Midbrain (tissue), 1 donor: ENCODE measurements around the gene ADRB2.

Experiments
- DNase-seq: peaks from one replicate; lab custom pipeline; 2025; lab: John Stamatoyannopoulos, UW

ADRB2 gene

DNA sequence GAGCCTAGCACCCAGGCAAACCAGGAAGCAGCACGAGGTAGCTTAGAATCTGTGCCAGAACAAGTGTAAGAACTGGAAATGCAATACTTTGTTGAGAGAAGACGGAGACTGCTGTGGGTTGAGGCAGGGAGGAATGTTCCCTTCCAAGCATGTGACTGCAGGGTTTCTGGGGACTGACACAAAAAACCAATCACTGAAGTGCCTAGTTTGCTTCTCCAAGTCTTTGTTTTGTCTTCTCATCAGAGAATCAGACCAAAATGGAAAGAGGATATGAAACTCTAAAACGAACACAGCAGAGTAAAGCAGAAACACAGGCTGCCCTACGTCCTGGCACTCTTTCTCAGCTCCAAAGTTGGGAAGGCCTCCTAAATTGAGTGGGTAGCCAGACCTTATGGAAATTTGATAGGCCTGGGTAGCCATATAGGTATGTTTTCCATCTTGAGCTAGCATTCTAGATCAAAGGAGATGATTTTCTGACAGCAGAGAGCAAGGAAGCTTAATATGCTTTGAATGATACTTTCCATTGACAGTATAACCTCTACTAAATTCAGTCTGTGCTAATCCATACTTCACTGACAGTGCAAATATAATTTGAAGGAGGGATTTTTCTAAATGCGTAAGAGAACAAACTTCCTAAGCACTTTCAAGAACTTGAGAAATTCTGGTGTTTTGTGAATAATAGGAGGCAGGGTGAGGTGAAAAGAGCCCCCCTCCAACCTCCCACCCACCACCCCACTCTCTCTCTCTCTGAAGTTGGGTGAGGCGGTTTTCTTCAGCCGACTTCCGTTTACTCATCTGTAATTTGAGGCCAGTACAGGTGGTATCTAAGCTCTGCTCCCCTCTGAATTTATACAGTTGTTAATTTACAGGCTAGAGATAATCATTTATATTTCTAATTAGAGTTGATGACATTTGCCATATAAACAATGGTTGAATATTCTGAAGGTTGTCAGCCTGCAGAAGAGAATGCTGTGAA, 5.5 kb downstream of the ADRB2 start:
- peak; percentile 62 for DNase-seq

GRCh38 chr5:148833122-148833521, 6.7 kb downstream of the ADRB2 start:
- no peak for DNase-seq

GRCh38 chr5:148833925-148834324, 7.5 kb downstream of the ADRB2 start:
- no peak for DNase-seq

DNA sequence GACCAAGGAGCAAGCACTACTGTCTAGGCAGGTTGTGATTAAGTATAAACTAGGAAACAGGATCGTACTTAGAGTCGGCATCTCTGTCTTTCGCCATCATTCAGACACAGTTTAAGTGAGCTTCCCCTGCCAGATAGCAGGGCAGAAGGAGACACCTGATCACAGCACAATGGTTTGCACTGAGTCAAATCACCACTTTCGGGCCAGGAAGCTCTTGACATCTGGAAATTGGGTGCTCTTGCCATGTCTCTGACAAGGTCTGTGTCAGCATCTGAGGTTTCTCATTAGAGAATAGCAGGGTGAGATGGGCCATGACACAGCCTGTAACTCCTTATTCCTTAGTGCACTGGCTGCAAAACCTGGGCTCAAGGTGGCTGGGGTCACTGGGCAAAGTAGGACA, 8.3 kb downstream of the ADRB2 start:
- DNase-seq, result no peak

DNA sequence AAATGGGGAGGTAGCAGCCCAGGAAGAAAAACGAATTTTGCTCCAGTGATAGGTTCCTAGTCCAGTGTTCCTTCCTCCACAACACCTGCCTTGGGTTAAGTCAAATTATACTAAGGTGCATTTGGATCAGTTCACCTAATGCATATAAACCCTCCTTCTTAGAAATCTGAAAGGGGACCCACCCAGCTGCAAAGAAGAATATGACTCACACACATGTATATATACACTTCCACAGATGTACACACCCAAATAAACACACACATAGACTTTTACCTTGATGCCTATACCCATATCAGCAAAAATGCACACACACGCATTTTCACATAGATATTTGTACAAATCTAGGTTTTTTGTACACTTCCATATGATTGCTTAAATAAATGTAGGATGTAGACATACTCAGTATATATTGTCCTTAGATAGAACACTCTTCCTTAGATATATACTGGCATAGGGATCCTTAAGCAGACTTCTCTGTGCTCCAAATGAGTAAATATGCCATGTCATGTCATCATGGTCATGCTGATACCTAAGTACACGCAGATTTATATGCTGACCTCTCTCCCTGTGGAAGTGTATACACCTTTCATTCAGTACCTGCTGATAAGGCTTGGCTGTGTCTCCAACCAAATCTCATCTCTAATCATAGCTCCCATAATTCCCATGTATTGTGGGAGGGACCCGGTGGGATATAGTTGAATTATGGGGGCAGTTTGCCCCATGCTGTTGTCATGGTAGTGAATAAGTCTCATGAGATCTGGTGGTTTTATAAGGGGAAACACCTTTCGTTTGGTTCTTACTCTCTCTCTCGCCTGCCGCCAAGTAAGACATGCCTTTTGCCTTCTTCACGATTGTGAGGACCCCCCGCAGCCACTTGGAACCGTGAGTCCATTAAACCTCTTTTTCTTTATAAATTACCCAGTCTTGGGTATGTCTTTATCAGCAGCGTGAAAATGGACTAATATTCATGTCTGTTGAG, 10.2 kb downstream of the ADRB2 start:
- DNase-seq, result no peak

DNA sequence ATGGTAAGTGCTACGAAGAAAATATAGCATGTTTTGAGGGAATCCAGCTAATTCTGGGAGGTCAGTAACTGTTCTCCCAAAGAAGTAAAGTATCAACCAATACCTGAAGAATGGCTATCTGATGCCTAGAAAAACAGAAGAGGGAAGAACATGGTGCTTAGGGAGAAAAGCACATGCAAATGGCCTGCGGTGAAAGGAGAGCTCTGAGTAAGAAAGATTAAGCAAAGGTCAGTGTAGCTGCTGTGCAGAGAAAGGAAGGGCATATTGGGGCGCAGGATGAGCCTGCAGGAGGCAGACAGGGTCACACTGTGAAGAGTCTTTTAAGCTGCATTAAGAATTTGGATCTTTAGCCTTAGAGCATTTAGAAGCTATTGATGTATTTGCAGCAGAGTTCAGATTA, 11.0 kb downstream of the ADRB2 start:
- DNase-seq, result no peak

DNA sequence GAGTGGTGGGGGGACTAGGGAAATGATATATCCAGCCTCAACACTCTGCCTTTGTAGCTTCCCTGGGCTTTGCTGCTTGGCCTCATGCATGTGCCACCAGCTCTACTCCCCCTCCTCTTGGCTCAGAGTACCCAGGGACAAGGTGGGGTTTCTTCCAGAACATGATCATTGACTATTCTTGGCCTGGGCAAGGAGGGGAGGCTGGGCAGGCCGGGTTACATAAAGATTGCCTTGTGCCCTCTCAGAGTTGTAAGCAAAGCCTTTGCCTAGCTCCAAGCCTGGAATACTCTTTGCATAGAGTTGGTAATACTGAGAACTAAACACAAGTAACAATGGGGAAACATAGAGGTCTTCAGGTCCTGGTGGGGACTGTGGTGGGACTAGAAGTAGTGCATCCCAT, 11.9 kb downstream of the ADRB2 start:
- no peak for DNase-seq

DNA sequence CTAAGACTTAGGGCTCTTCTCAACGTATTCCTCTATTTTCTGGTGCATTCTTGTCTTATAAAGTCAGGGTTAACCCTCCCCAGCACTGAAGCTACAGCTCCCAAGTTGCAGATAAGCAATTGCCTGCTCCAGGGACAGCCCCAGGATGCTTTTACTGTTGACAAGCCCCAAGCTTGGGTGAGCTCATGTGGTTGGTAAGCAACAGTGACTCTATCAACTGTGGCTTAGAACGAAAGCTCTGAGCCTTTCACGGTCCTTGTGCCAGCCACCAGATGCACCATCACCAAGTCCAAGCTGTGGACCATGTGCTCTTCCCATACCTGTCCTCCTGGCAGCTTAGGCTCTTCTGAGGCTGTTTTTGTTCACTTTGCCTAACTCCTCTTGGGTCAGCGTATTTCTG, 13.5 kb downstream of the ADRB2 start:
- no peak for DNase-seq

DNA sequence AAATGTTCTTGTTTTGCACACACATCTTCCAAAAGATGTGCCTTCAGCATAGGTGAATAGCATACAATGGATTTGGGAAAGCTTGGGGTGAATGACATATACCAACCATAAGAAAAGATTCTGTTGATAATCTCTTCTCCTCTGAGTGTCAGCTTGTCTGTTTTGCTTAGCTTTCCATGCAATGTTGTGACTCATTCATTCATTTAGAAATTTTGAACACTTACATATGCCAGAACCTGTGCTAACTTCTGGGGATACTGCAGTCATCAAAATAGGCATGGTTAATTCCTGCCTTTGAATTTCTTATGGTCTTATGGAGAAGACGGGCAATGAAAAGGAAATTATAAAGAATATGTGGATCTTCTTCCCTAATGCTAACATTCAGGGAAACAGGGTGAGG, 14.1 kb downstream of the ADRB2 start:
- no peak for DNase-seq

DNA sequence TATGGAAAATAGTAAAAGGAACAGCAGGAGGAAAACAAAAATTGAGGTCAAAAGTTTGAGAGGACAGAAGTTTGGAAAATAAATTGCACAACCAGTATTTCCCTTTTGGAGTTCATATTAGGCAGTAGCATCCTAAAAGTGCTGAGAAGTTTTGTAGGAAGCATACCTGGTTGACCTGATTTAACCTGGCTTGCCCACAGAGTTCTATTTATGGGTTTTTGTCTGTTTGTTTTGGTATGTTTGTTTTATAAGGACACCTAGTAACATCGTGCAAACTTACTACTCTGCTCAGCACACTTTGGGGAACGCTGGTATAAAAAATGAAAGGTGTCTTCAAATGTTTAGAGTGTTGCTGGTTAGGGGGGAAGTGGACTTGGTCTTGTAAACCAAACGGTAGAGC, 15.1 kb downstream of the ADRB2 start:
- no peak for DNase-seq

DNA sequence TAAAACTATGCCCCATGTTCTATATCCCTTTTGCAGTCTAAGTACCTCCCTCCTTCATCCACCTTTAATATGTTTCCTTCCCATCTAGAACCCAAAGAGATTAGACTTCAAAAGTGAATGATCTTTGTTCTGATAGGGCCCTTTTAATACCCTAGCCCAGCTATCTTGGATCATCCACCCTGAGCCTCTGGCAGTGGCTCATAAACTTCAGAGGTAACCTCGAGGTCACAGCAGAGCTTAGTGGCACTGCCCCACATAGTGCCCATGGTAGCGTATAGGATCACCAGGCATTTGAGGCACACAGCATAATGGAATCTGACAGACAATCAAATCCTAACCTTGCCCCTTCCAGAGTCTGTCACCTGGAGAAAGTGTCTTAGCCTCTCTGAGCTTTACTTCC, 15.8 kb downstream of the ADRB2 start:
- no peak for DNase-seq

- no peak for DNase-seq
These were observed 17.3 kb downstream of the ADRB2 start for GRCh38 chr5:148843510-148844318.

DNA sequence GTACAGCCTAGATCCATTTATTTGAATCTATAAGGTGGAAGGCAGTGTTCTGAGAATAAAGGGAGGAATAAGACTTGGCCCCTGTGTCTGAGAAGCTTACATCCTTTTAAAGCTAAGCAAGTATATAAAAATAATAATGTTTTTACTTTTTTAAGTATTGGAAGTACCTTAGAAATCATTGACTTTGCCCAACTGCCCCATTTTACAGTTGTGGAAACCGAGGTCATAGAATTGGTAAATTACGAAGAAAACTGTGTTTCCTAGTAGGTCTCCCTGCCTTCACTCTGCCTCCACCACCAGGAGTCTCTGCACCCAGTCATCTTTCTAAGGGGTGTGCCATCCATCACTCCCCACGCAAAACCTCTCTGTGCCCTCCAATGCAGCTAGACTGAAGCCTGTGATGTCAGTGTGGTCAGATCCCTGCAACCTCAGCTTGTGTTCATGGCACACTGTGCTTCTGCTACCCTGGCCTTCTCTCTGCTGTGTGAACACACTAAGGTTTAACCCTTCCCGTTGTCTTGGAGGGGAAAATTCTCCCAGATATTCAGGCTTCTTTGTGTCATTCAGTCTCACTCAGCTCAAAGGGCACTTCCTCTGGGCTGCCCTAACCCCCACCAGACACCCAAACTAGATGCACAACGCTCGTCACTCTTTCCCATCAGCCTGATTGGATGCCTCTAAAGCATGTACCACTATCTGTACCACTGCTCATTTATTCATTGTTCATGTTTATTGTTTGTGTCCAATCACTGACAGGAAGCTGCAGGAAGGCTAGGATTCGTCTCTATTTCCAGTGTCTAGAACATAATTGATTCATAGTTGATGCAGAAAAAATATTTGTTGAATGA, 18.2 kb downstream of the ADRB2 start:
- no peak for DNase-seq

- no peak for DNase-seq
These were observed 20.5 kb downstream of the ADRB2 start for GRCh38 chr5:148846930-148847329.

GRCh38 chr5:148847456-148847855, 21.0 kb downstream of the ADRB2 start:
- no peak for DNase-seq

DNA sequence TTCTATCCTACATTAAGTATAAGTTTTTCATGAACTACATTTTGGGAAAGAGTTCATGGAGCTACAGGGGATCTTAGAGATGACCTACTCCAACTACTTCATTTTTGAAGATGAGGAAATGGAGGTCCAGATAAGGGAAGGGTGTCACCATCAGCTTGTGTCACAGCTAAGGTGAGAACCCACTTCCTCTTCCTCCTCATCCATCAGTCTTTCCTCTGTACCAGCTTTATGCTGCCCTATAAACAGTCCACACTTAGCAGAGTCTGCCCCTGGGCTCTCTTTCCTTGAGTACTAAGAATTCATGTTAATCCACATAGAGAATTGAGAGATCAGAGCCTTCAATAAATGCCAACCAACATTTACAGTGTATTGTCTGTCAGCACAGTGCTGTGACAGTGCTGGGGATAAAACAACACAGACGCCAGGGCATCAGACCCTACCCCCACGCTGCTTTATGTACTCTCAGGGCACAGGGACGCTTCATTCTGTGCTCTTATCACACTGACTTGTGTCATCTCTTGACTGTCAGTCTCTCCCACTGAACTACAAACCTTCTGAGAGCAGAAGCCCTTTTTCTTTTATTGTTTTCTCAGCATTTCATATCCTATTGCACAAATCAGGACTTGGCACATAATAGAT, 22.1 kb downstream of the ADRB2 start:
- no peak for DNase-seq

DNA sequence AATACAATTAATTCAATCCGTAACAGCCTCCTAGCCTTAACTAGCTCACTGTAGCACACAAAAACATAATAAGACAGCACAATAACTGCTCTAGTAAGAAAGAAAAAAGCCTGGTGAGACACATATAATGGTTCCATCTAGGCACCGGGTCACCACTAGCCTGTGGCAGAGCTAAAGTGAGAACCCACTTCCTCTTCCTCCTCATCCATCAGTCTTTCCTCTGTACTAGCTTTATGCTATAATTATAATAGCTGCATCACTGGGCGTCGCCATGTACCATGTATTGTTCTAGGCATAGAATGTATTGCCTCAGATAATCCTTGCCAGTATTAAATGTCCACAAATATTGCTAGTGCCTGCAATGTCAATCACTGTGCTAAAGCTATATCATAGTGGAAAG, 23.1 kb downstream of the ADRB2 start:
- DNase-seq, result no peak

DNA sequence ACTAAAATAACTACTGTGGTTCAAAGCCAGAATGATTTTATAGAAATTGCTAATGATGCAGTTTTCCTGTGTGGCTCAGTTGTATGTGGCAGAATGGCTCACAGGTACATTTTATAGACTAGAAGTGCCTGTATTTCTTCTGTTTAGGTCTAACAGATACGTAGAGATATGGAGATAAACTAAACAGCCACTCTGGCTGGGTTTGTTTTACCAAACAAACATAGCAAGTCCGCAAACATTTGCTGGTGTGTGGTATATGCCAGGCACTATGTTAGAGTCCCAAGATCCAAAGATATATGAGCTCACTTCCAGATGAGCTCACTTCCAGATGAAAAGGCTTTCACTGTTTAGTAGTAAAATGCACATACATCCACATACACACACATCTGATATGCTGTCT, 24.4 kb downstream of the ADRB2 start:
- no peak for DNase-seq

DNA sequence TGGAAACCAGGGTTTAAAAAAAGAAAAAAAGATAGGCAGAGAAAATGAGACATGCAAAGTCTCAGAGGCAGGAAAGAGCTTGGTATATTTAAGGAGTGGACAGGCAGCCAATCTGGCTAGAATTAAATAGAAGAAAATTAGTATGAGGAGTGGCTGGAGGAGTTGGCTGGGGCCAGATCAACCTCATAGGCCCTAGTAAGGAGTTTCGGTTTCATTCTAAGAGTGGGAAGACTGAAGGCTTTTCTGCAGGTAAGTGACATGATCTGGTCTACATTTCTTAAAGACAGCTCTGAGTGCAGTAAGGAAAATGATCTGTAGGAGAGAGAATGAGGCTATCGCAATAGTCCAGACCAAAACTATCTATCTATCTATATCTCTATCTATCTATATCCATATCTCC, 27.5 kb downstream of the ADRB2 start:
- no peak for DNase-seq

- no peak for DNase-seq
These were observed 29.0 kb downstream of the ADRB2 start for GRCh38 chr5:148855249-148856008.
